HG03135 (cell line): ENCODE measurements around the gene ZGRF1.
"Not testable (repeated sequence)": the region's sequence is repeated elsewhere in the genome, so short reads cannot be mapped to it uniquely, and the experiment has no call there.

Source experiments
- ATAC-seq: cut with Tn5 transposase; IDR thresholded peaks from one replicate; pipeline ENCODE4 v1.9.1; 2021; ENCODE audit warnings: mild to moderate bottlenecking, moderate library complexity; ENCODE audit not compliant: unreplicated experiment

Gene ZGRF1

GRCh38 chr4:112645541-112646329 lies 9.0 kb upstream of the ZGRF1 start:
- ATAC-seq, result no peak

- not testable (repeated sequence) for ATAC-seq
Measured at GRCh38 chr4:112644595-112645535, 8.2 kb upstream of the ZGRF1 start.

- no peak for ATAC-seq
Measured at GRCh38 chr4:112642526-112642925, 5.8 kb upstream of the ZGRF1 start.

GRCh38 chr4:112637552-112637866 lies 800 bp upstream of the ZGRF1 start:
- peak; percentile 6 for ATAC-seq

GRCh38 chr4:112633477-112634235 lies 3.1 kb downstream of the ZGRF1 start:
- ATAC-seq, result no peak

- ATAC-seq, result no peak
Measured at GRCh38 chr4:112626228-112626627, 10.5 kb downstream of the ZGRF1 start.

- no peak for ATAC-seq
Measured at GRCh38 chr4:112616984-112617383, 19.7 kb downstream of the ZGRF1 start.

- ATAC-seq, result not testable (repeated sequence)
Measured at GRCh38 chr4:112612814-112613213, 23.9 kb downstream of the ZGRF1 start.

- no peak for ATAC-seq
Measured at GRCh38 chr4:112604589-112604988, 32.1 kb downstream of the ZGRF1 start.

GRCh38 chr4:112594993-112595392 lies 41.7 kb downstream of the ZGRF1 start:
- no peak for ATAC-seq

GRCh38 chr4:112593438-112594133 lies 43.1 kb downstream of the ZGRF1 start:
- peak; percentile 73 for ATAC-seq

GRCh38 chr4:112592717-112593116 lies 44.0 kb downstream of the ZGRF1 start:
- no peak for ATAC-seq

- no peak for ATAC-seq
Measured at GRCh38 chr4:112591593-112591992, 45.1 kb downstream of the ZGRF1 start.

- ATAC-seq, result no peak
Measured at GRCh38 chr4:112589206-112589605, 47.5 kb downstream of the ZGRF1 start.

GRCh38 chr4:112585977-112586736 lies 50.6 kb downstream of the ZGRF1 start:
- ATAC-seq, result no peak

- no peak for ATAC-seq
Measured at GRCh38 chr4:112567536-112567935, 69.2 kb downstream of the ZGRF1 start.

- no peak for ATAC-seq
Measured at GRCh38 chr4:112564706-112565270, 71.9 kb downstream of the ZGRF1 start.

- ATAC-seq, result no peak
Measured at GRCh38 chr4:112563431-112564200, 73.1 kb downstream of the ZGRF1 start.
